WTC11 (cell line): ENCODE data around the gene SRRM2.

Experiments used
- CTCF ChIP-seq: fragments of 200-600 bp; IDR thresholded peaks from 2 replicates; pipeline ENCODE4 v1.8.0; 2022; ENCODE audit warnings: antibody characterized with exemption
- ESRRA ChIP-seq: sonication (generic); formaldehyde crosslinking; IDR thresholded peaks from 2 replicates; pipeline ENCODE4 v1.8.1; 2022; ENCODE audit warnings: mild to moderate bottlenecking, missing genetic modification reagents, borderline replicate concordance
- FOXJ3 ChIP-seq: sonication (generic); formaldehyde crosslinking; IDR thresholded peaks from 2 replicates; pipeline ENCODE4 v1.9.0; 2021; ENCODE audit warnings: missing genetic modification reagents, mild to moderate bottlenecking, borderline replicate concordance
- FOXP4 ChIP-seq: sonication (generic); formaldehyde crosslinking; IDR thresholded peaks from 2 replicates; pipeline ENCODE4 v1.8.0; 2022; ENCODE audit warnings: mild to moderate bottlenecking, missing genetic modification reagents
- MAX ChIP-seq: sonication (generic); formaldehyde crosslinking; IDR thresholded peaks from 2 replicates; pipeline ENCODE4 v1.8.0; 2022; ENCODE audit warnings: mild to moderate bottlenecking, missing genetic modification reagents
- NR1H2 ChIP-seq: sonication (generic); formaldehyde crosslinking; IDR thresholded peaks from 2 replicates; pipeline ENCODE4 v1.9.0; 2021; ENCODE audit warnings: mild to moderate bottlenecking, moderate library complexity, missing genetic modification reagents
- PREB ChIP-seq: sonication (generic); formaldehyde crosslinking; IDR thresholded peaks from 2 replicates; pipeline ENCODE4 v1.8.1; 2022; ENCODE audit warnings: mild to moderate bottlenecking, missing genetic modification reagents, moderate library complexity, borderline replicate concordance
- RELA ChIP-seq: sonication (generic); formaldehyde crosslinking; IDR thresholded peaks from 2 replicates; pipeline ENCODE4 v1.8.1; 2022; ENCODE audit warnings: missing genetic modification reagents, mild to moderate bottlenecking, borderline replicate concordance
- TP53 ChIP-seq: sonication (generic); formaldehyde crosslinking; IDR thresholded peaks from 2 replicates; pipeline ENCODE4 v1.8.1; 2023; ENCODE audit warnings: mild to moderate bottlenecking, missing genetic modification reagents
- USF2 ChIP-seq: sonication (generic); formaldehyde crosslinking; IDR thresholded peaks from 2 replicates; pipeline ENCODE4 v1.8.1; 2023; ENCODE audit warnings: mild to moderate bottlenecking, missing genetic modification reagents, moderate library complexity
- ZBTB43 ChIP-seq: sonication (generic); formaldehyde crosslinking; IDR thresholded peaks from 2 replicates; pipeline ENCODE4 v1.8.1; 2023; ENCODE audit warnings: mild to moderate bottlenecking, missing genetic modification reagents
- ZNF232 ChIP-seq: sonication (generic); formaldehyde crosslinking; IDR thresholded peaks from 2 replicates; pipeline ENCODE4 v1.8.0; 2022; ENCODE audit warnings: mild to moderate bottlenecking, missing genetic modification reagents
- ZNF512 ChIP-seq: sonication (generic); formaldehyde crosslinking; IDR thresholded peaks from 2 replicates; pipeline ENCODE4 v1.8.1; 2022; ENCODE audit warnings: missing genetic modification reagents, borderline replicate concordance
- ZNF532 ChIP-seq: fragments of 250-450 bp; sonication (Bioruptor Pico); IDR thresholded peaks from 2 replicates; pipeline ENCODE4 v1.9.0; 2021; ENCODE audit warnings: mild to moderate bottlenecking, borderline replicate concordance

- TF ChIP-seq CTCF (no peak), TP53 (CRISPR knock-in tag) (no peak), ZBTB43 (CRISPR knock-in tag) (no peak), PREB (CRISPR knock-in tag) (no peak), ESRRA (CRISPR knock-in tag) (no peak), MAX (CRISPR knock-in tag) (no peak), FOXP4 (CRISPR knock-in tag) (no peak), USF2 (CRISPR knock-in tag) (no peak), ZNF512 (CRISPR knock-in tag) (no peak), ZNF232 (CRISPR knock-in tag) (no peak), ZNF532 (CRISPR knock-in tag) (no peak), FOXJ3 (CRISPR knock-in tag) (no peak), NR1H2 (no peak), RELA (CRISPR knock-in tag) (no peak)
These were observed 4.0 kb downstream of the SRRM2 start for GRCh38 chr16:2756288-2757015.
